GM18505 (cell line): Measurements from ENCODE around the gene TGM6.

Experiments used
- ATAC-seq: cut with Tn5 transposase; IDR thresholded peaks from one replicate; pipeline ENCODE4 v1.9.1; 2021; ENCODE audit not compliant: unreplicated experiment
- POLR2A ChIP-seq: IDR thresholded peaks from 4 replicates; pipeline ENCODE4 v1.6.1; 2011; ENCODE audit warnings: borderline replicate concordance; ENCODE audit not compliant: insufficient read depth, insufficient read length; ENCODE audit errors: extremely low read depth

TGM6 gene

DNA sequence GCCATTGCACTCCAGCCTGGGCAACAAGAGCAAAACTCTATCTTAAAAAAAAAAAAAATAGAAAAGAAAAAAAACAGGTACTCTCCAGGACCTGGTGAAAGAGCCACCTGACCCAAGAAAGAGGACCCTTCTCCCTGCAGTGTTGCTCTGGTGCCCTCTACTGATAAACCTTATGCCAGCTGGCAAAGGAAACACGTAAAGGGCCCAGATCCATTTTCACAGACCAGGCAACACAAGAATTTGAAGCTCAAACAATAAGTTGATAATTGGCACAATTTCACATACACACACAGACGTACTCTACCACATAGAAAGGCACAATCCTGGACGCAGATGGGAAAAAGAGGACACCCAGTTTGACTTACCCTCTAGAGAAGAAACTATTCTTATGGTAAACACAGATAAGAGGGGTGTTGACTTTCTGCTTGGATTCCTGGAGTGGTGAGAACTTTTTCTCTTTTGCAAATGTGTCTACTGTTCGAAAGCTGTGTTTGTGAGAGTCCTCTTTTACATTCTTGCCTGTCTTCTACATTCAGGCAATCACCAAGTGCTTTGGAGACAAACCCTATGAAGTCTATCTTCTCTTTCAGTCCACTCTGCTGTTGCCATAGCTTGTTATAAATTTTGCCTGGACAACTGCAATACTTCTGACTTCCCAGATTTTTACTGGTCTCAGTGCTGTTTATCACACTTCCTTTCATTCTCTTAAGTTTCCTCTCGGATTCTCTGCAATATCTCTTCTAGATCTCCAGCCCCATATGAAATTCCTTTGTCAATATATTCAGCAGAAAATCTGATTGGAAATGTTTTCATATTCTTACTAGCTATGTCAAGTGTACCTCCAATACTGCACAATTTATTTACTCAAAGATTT, 96.3 kb downstream of the TGM6 start:
- TF ChIP-seq POLR2A: no peak
- no peak for ATAC-seq

DNA sequence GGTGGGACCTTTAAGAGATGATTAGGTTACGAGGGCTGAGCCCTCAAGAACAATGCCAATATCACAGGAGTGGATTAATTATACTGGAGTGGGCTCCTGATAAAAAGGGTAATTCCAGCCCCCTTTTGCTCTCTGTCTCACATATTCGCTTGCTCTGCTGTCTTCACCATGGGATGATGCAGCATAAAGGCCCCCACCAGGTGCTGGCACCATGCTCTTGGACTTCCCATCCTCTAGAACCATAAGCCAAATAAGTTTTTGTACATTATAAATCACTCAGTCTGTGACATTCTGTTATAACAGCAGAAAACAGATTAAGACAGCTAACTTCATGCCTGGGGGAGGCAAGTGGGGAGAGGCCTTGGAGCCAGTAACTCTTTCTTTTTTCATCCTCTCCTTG, 99.7 kb downstream of the TGM6 start:
- no peak for TF ChIP-seq POLR2A
- ATAC-seq: no peak
